ENCODE results near the gene CRABP1.

Gene CRABP1

DNA sequence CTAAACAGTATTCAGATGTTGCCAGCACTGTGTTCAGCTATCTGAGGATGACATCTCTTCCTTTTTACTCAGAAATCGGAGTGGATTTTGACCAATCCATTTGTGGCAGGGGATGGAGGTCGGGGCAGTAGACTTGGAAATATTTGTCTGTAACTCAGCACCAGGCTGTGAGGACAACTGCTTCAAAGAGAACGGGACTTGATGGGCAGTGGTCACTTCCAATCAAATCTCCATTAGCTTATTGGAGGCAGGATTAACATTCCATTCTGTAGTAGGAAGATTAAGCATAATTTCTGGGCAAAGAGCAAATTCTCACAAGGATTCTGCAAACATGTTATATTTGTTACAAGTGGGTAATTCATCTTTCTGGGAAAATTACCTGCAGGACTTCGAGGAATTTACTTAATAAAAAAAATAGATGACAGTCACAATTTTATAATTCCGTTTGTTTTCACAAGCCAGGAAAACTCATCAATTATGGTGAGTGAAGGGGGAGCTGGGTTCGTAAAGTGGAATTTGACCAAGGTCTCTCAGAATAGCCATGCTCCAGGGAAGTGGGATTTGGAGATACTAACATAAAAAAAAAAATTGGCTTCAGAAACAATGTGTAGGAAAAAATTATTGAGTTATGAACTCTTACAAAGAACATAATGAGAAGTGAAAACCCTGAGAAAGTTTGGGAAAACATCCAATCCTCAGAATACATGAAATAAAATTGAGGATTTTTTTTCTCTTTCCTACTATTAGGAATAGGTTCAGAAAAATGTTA lies 18.1 kb downstream of the CRABP1 start:
- Histone ChIP-seq H3F3A (ENCODE audit: insufficient read depth) (no peaks in the 10 kb centered on the region), H4K20me1 (ENCODE audit: low read depth, low read length) (no peaks in the 10 kb centered on the region), H3K27me3 (ENCODE audit: low read length) (no peaks in the 10 kb centered on the region), H3K9me2 (replicated peaks; ENCODE audit: insufficient read depth, low read length) (no peaks in the 10 kb centered on the region), H3K36me3 (ENCODE audit: low read length) (no peaks in the 10 kb centered on the region), H3K79me2 (ENCODE audit: insufficient read depth, low read length) (no peaks in the 10 kb centered on the region), H3K9me3 (ENCODE audit: insufficient read depth, low read length) (no peaks in the 10 kb centered on the region), H3K4me2 (ENCODE audit: low read depth, low read length, poor library complexity, severe bottlenecking) (no peak overlapping the region), H3K27ac (ENCODE audit: low read depth, low read length) (no peak overlapping the region), H3K4me3 (ENCODE audit: insufficient read depth, low read length, poor library complexity, severe bottlenecking) (no peak overlapping the region), H2AFZ (ENCODE audit: low read depth, low read length, severe bottlenecking) (no peak overlapping the region), H3K9ac (ENCODE audit: low read length) (no peak overlapping the region)
- no peak for TF ChIP-seq EZH2phosphoT487 (conservative IDR thresholded peaks at IDR 0.05; ENCODE audit: low read length)
- TF ChIP-seq, protein P1, sequence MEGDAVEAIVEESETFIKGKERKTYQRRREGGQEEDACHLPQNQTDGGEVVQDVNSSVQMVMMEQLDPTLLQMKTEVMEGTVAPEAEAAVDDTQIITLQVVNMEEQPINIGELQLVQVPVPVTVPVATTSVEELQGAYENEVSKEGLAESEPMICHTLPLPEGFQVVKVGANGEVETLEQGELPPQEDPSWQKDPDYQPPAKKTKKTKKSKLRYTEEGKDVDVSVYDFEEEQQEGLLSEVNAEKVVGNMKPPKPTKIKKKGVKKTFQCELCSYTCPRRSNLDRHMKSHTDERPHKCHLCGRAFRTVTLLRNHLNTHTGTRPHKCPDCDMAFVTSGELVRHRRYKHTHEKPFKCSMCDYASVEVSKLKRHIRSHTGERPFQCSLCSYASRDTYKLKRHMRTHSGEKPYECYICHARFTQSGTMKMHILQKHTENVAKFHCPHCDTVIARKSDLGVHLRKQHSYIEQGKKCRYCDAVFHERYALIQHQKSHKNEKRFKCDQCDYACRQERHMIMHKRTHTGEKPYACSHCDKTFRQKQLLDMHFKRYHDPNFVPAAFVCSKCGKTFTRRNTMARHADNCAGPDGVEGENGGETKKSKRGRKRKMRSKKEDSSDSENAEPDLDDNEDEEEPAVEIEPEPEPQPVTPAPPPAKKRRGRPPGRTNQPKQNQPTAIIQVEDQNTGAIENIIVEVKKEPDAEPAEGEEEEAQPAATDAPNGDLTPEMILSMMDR (IDR thresholded peaks at IDR 0.05; ENCODE audit: insufficient read depth, low read length, poor library complexity, severe bottlenecking) = no peak

DNA sequence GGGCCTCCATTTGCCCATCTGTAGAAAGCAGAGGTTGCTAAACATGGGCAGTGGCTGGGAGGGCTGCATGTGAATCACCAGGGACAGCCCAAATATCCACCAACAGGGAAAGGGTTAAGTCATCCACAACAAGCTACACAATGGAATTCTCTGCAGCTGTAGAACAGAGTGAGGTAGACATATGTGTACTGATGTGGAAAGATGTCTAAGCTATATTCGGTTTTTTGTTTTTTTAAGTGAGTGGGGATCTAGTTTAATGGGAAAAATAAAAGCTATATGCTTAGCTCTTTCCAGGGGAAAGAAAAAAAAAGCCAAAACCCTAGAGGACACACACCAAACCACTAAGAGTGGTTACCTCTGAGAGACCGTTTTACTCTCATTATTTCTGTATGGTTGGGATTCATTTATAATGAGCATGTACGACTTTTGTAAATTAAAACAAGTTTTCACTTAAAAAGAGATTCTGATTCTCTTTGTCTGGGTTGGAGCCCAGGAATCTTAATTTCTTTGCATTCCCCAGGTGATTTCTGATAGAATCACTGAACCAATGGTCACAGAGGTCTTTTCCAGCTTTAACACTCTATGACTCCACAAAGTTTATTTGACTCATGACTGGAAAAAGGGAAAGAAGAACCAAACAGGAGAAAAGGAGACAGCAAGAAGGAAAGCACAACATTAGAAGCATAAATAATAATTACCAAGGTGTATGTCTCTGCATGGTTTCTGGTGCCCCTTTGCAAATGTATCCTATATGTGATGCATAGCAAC lies 19.1 kb downstream of the CRABP1 start:
- Histone ChIP-seq H3K9me2 (replicated peaks; ENCODE audit: insufficient read depth, low read length) (no peaks in the 10 kb centered on the region), H3K4me2 (ENCODE audit: low read depth, low read length, poor library complexity, severe bottlenecking) (no peak overlapping the region), H3K27ac (ENCODE audit: low read depth, low read length) (no peak overlapping the region), H3K27me3 (ENCODE audit: low read length) (no peaks in the 10 kb centered on the region), H2AFZ (ENCODE audit: low read depth, low read length, severe bottlenecking) (no peak overlapping the region), H3K36me3 (ENCODE audit: low read length) (no peaks in the 10 kb centered on the region), H3K4me3 (ENCODE audit: insufficient read depth, low read length, poor library complexity, severe bottlenecking) (no peak overlapping the region), H3K9me3 (ENCODE audit: insufficient read depth, low read length) (no peaks in the 10 kb centered on the region), H3K79me2 (ENCODE audit: insufficient read depth, low read length) (no peaks in the 10 kb centered on the region), H3F3A (ENCODE audit: insufficient read depth) (no peaks in the 10 kb centered on the region), H4K20me1 (ENCODE audit: low read depth, low read length) (no peaks in the 10 kb centered on the region), H3K9ac (ENCODE audit: low read length) (no peak overlapping the region)
- no peak for TF ChIP-seq EZH2phosphoT487 (conservative IDR thresholded peaks at IDR 0.05; ENCODE audit: low read length)
- TF ChIP-seq, protein P1 (IDR thresholded peaks at IDR 0.05; ENCODE audit: insufficient read depth, low read length, poor library complexity, severe bottlenecking) = no peak

DNA sequence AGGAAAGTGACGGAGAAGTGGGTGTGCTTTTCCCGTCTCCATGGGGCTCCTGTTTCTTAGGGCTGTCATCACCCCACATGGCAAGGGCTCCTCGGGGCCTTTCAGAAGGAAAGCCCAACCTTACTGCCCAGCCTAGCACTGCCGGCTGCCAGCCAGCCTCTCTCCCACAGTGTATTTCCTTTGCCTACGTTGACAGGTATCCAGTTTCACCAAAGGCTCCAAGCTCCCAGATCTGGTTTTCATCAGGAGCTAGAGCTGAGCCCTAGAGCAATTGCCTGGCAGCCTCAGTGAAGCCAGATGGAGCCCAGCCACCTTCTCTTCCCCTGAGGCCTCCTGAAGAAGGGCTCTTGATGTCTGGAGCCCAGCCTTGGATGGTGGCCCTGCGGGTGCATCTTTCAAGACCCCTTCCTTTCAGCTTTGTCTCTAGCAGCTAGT lies 20.2 kb downstream of the CRABP1 start:
- H3K36me3 ChIP-seq (ENCODE audit: low read length) = no peaks in the 10 kb centered on the region
- no peaks in the 10 kb centered on the region for H4K20me1 ChIP-seq (ENCODE audit: low read depth, low read length)
- H3K27ac ChIP-seq (ENCODE audit: low read depth, low read length) = no peak overlapping the region
- no peaks in the 10 kb centered on the region for H3K27me3 ChIP-seq (ENCODE audit: low read length)
- no peak overlapping the region for H3K4me2 ChIP-seq (ENCODE audit: low read depth, low read length, poor library complexity, severe bottlenecking)
- no peak overlapping the region for H3K9ac ChIP-seq (ENCODE audit: low read length)
- no peaks in the 10 kb centered on the region for H3K79me2 ChIP-seq (ENCODE audit: insufficient read depth, low read length)
- H3F3A ChIP-seq (ENCODE audit: insufficient read depth) = no peaks in the 10 kb centered on the region
- H3K9me3 ChIP-seq (ENCODE audit: insufficient read depth, low read length) = no peaks in the 10 kb centered on the region
- H3K4me3 ChIP-seq (ENCODE audit: insufficient read depth, low read length, poor library complexity, severe bottlenecking) = no peak overlapping the region
- no peak overlapping the region for H2AFZ ChIP-seq (ENCODE audit: low read depth, low read length, severe bottlenecking)
- TF ChIP-seq, protein P1 (IDR thresholded peaks at IDR 0.05; ENCODE audit: insufficient read depth, low read length, poor library complexity, severe bottlenecking) = no peak
- H3K9me2 ChIP-seq (replicated peaks; ENCODE audit: insufficient read depth, low read length) = no peaks in the 10 kb centered on the region
